Measurements from ENCODE around the gene CCL4L2.
"Not testable (repeated sequence)": the region's sequence is repeated elsewhere in the genome, so short reads cannot be mapped to it uniquely, and the experiment has no call there.

Gene CCL4L2

GRCh38 chr17:36210439-36211211, at the start of gene CCL4L2:
Gene CCL4L2, plus strand, starts transcription at chr17:36211063.
- peak in 4 of 58 donors; percentile 20 to 67 (median 43) for DNase-seq

- DNase-seq: not testable (repeated sequence)
Measured at GRCh38 chr17:36168836-36169235, 42.0 kb upstream of the CCL4L2 start.

GRCh38 chr17:36176536-36176935, 34.3 kb upstream of the CCL4L2 start, which contains the start of gene TBC1D3B:
Gene TBC1D3B, minus strand, starts transcription at chr17:36176636. Its CDS starts 1,586 bp downstream, at chr17:36175050.
- DNase-seq: not testable (repeated sequence)

- not testable (repeated sequence) for DNase-seq
Measured at GRCh38 chr17:36181446-36182175, 29.3 kb upstream of the CCL4L2 start.

- peak in 3 of 58 donors; percentile 34 to 89 (median 66) for DNase-seq
Measured at GRCh38 chr17:36182176-36183000, 28.5 kb upstream of the CCL4L2 start.

GRCh38 chr17:36183001-36183971, 27.6 kb upstream of the CCL4L2 start:
- DNase-seq: peak in 19 of 58 donors; percentile 21 to 89 (median 59)

- DNase-seq: peak in 1 of 58 donors; percentile 36
Measured at GRCh38 chr17:36184023-36184765, 26.7 kb upstream of the CCL4L2 start.

- DNase-seq: no peak
Measured at GRCh38 chr17:36185416-36185815, 25.4 kb upstream of the CCL4L2 start.

GRCh38 chr17:36186810-36187763, 23.8 kb upstream of the CCL4L2 start:
- DNase-seq: not testable (repeated sequence)

- DNase-seq: peak in 1 of 58 donors; percentile 53
Measured at GRCh38 chr17:36187943-36188665, 22.8 kb upstream of the CCL4L2 start.

GRCh38 chr17:36188891-36189306, 22.0 kb upstream of the CCL4L2 start:
- DNase-seq: peak in 10 of 58 donors; percentile 23 to 73 (median 37)

- not testable (repeated sequence) for DNase-seq
Measured at GRCh38 chr17:36189993-36190392, 20.9 kb upstream of the CCL4L2 start.

- not testable (repeated sequence) for DNase-seq
Measured at GRCh38 chr17:36190549-36191330, 20.1 kb upstream of the CCL4L2 start.

- DNase-seq: no peak
Measured at GRCh38 chr17:36193216-36193775, 17.6 kb upstream of the CCL4L2 start.

GRCh38 chr17:36194147-36194831, 16.6 kb upstream of the CCL4L2 start:
- DNase-seq: not testable (repeated sequence)
